H4 (cell line): ENCODE data around the gene DRC7. TPM values are rescaled to one million over a fixed set of nuclear protein-coding genes. Genes with fewer than 3 reads are reported as not detected.
"Not testable (repeated sequence)": the region's sequence is repeated elsewhere in the genome, so short reads cannot be mapped to it uniquely, and the experiment has no call there.

ENCODE experiments used
- DNase-seq: peaks from one replicate; pipeline ENCODE4 v3.0.0-alpha.2; 2015; ENCODE audit warnings: low spot score
- total RNA-seq: library from RNA; depleted of rRNA; stranded (reverse); fragments of >200 nt; shearing (Covaris generic); gene quantifications from 2 replicates; pipeline ENCODE4 v1.2.3, GENCODE V29; 2014

DRC7 gene
- total RNA-seq, 1 experiment from 2014 or later, result 0.02 TPM

- DNase-seq, result no peak
These were observed 67.4 kb downstream of the DRC7 start for GRCh38 chr16:57761957-57762356.

GRCh38 chr16:57762365-57763040, 67.9 kb downstream of the DRC7 start:
- DNase-seq, result no peak

GRCh38 chr16:57763285-57764005, 68.8 kb downstream of the DRC7 start:
- DNase-seq, result no peak

GRCh38 chr16:57764006-57764340, 69.4 kb downstream of the DRC7 start:
- DNase-seq, result no peak

- peak; percentile 82 for DNase-seq
These were observed 69.9 kb downstream of the DRC7 start for GRCh38 chr16:57764341-57765159.

GRCh38 chr16:57765160-57765728, 70.6 kb downstream of the DRC7 start:
- no peak for DNase-seq

GRCh38 chr16:57766714-57767348, 72.2 kb downstream of the DRC7 start:
- no peak for DNase-seq

GRCh38 chr16:57769541-57770145, 75.0 kb downstream of the DRC7 start:
- DNase-seq, result no peak

- DNase-seq, result no peak
These were observed 75.8 kb downstream of the DRC7 start for GRCh38 chr16:57770361-57770760.

GRCh38 chr16:57771141-57771785, 76.7 kb downstream of the DRC7 start:
- DNase-seq, result no peak

GRCh38 chr16:57773019-57773418, 78.4 kb downstream of the DRC7 start:
- DNase-seq, result no peak

GRCh38 chr16:57773655-57774295, 79.2 kb downstream of the DRC7 start:
- DNase-seq, result no peak

- no peak for DNase-seq
These were observed 80.2 kb downstream of the DRC7 start for GRCh38 chr16:57774705-57775285.

- DNase-seq, result no peak
These were observed 81.3 kb downstream of the DRC7 start for GRCh38 chr16:57775661-57776469.

- no peak for DNase-seq
These were observed 84.1 kb downstream of the DRC7 start for GRCh38 chr16:57778658-57779057.

GRCh38 chr16:57779836-57780235, 85.2 kb downstream of the DRC7 start:
- DNase-seq, result not testable (repeated sequence)

- no peak for DNase-seq
These were observed 86.7 kb downstream of the DRC7 start for GRCh38 chr16:57781349-57781740.
